T-helper 22 cell (primary cell): ENCODE measurements around the gene UBE2Q1.
A peak's percentile ranks its signal among the peaks of the same experiment; 100 is the strongest.

ENCODE experiments used
- DNase-seq: peaks from one replicate; pipeline ENCODE4 v3.0.0-alpha.2; 2020; ENCODE audit warnings: low read depth

UBE2Q1 gene

DNA sequence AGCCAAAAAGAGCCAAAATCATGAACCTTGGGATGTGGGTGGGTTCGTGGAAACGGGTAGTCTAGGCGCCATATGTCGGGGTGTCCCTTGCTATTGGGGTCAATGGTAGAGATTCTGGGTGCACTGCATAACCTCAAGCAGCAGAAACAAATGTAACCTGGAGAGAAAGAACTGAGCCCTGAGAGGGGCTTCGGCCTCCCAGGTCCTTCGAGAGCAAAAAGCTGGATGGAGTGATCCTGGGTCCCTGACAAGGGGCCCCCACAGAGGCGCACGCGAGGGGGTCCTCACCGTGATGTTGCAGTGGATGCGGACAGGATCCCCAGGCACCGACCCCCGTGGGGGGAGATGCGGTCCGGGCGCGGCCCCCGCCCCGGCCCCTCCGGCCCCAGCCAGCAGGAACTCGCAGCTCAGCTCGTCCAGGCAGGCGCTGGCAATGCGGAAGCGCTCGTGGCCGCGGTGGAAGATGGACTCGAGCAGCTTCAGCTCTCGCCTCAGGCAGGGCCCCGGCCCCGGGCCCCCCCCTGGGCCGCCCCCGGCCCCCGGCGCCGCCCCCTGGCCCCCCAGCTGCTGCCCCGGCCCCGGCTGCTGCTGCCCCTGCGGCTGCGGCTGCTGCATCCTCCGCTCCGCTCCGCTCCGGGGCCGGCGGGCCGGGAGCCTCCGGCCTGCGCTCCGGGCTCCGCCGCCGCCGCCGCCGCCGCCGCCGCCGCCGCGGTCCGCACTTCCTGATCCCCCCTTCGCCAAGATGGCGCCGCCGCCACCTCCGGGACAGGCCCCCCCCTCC, at the start of gene UBE2Q1:
TSS of gene UBE2Q1 (minus strand) at position 724 of the 781 bp plus-strand sequence. CDS start at position 615, 109 bp downstream.
- peak; percentile 24 for DNase-seq

DNA sequence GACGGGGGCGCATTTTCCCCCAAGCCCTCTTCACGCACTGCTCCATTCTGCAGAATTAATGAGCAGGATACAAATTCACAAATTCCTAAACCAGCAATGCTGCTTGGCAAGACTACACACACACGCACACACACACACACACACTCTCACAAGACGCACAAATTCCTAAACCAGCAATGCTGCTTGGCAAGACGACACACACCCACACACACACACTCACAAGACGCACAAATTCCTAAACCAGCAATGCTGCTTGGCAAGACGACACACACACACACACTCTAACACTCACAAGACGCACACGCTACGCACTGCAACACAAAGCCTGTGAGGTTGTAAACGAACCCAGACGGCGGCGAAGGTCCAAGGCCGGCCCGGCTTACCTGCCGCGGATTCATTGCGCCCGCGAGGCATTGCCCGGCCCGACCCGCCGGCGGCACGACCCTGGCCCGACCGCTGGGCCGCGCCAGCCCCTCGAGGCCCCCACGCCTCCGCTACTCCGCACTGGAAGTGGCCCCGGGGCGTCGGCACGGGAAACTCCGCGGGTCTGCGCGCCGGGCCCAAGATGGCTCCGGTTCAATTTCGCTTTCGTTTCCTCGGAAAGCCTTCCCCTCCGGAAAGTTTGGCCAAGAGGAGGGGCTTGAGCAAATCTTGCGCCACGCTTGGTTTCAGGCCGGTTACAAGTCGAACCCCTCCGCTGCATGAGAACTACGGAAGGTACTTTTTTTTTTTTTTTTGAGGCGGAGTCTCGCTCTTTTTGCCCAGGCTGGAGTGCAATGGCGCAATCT, 49.3 kb upstream of the UBE2Q1 start, which contains the start of gene ADAR:
TSS of gene ADAR (minus strand) at position 578 of the 788 bp plus-strand sequence. CDS start at position 398, 180 bp downstream.
- peak; percentile 86 for DNase-seq

DNA sequence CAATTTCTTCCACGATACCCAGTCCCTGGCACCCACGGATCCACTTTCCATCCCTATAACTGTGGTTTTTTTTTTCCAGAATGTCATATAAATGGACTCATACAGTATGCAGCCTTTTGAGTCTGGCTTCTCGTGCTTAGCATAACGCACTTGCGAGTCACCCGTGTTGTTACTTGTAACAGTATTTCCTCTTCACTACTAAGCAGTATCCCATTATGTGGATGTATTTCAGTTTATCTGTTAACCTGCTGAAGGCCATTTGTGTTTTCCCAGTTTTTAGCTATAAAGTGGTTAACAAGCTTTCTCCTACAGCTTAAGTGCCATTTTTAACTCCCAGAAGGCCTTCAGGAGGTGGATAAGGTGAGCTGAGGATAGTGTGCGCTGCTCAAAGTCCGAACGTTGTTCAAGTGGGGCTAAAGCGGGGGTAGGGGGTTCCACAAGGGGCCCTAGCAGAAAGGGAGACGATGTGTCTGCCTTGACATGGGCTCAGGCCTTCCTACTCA, 48.7 kb upstream of the UBE2Q1 start:
- no peak for DNase-seq

DNA sequence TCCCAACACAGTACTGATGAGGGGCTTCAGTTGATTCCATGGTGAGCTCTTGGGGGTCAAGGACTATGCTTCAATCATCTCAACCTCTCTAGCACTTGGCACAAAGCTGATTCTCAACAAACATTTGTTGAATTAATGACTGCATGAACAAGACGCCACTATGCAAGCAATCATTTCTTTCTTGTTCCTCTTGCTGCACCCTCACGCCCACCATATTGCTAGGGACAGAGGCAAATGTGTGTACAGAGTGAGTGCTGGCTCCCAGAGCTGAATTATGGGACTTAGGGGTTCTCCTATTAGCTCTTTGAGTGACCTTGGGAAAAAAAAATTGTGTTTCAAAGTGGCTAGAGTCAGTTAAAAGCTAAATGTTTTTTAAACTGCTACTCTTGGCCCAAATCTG, 47.1 kb upstream of the UBE2Q1 start:
- DNase-seq: no peak

DNA sequence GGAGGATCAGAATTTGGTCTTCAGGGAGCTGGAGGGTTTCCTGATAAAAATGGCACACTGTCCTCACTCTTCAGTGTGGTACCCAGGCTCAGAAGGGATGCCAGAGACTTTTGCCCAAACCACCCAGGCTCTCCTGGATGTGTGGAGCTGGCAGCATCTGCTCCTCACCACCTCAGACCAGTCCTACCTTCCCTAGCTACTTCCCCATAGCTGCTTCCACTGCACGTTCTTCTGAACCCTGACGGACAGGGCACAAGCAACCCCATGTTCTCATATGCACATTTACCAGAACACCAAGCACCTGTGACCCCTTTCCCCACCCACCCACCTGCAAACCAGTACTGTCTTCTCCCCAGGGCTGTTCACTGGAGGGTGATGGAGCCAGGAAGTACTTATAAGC, 44.9 kb upstream of the UBE2Q1 start:
- DNase-seq: no peak

DNA sequence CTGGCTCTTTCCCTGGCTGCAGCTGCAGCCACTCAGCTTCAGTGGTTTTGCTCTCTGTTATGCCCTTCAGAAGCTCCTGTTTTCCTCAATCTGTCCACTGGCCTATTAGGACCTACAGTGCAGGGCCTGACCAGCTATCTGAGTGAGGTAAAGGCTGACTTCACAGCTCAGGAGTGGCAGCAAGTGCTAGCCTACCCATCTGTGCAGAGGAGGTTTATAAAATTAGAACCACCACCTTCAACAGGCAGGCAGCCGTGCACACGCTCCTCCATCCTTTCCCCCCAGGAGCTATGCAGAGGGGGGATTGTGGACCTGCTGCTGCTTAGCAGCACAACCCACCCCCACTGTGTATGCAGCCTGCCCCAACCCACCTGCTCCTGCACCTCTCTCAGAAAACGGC, 41.2 kb upstream of the UBE2Q1 start:
- no peak for DNase-seq

DNA sequence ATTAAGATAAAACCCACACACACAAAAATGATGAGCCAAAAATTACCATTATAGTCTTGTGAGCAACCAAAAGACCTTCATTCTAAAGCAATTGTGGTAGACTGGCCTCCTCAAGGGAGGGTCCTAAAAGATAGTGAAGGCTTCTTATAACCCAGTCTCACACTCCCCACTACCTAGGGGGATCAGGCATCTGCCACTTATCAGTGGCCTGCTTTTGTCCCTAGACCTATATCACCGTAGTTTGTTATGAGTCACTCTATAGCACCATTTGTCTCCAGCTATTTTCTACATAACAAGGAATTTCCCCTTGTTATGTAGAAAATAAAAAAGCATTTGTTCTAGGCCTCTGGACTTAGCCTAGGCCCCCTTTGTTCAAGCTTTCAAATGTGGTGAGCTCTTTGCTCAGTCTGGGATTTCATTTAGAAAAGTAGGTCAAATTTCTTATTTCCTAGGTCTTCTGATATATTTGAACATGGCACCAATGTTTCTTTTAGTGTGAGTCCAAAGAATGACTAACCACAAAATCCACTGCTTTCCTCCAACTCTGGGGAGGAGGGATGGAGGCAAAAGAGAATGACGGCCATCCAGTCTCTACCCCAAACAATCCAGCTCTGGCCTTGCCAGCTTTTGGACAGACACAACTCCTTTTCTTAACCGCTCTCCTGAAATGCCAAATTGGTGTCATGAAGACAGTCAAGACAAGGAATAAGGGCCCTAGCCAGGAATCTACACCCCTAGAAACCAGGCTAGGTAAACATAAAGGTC, 40.6 kb upstream of the UBE2Q1 start:
- DNase-seq: no peak

DNA sequence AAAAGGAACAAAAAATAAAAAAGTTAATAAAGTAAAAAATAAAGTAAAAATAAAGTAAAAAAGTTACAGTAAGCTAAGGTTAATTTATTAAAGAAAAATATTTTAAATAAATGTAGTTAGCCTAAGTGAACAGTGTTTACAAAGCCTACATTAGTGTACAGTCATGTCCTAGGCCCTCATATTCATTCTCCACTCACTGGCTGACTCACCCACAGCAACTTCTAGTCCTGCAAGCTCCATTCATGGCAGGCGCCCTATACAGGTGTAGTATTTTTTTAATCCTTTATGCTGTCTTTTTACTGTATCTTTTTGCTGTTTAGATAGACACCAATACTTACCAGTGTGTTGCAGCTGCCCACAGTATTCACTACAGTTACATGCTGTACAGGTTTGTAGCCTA, 37.2 kb upstream of the UBE2Q1 start:
- DNase-seq: no peak

DNA sequence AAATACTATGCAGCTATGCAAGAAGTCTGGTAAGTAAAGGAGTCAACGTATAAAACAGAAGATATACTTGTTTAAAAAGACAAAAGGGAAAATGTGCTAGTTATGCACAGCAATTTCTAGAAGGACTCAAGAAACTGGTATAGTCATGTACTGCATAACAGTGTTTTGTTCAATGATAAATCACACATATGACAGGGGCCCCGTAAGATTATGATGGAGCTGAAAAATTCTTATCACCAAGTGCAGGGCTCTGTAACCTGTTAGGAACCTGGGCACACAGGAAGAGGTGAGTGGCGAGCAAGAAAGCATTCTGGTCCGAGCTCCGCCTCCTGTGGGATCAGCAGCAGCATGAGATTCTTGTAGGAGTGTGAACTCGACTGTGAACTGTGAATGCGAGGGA, 36.3 kb upstream of the UBE2Q1 start:
- DNase-seq: no peak

DNA sequence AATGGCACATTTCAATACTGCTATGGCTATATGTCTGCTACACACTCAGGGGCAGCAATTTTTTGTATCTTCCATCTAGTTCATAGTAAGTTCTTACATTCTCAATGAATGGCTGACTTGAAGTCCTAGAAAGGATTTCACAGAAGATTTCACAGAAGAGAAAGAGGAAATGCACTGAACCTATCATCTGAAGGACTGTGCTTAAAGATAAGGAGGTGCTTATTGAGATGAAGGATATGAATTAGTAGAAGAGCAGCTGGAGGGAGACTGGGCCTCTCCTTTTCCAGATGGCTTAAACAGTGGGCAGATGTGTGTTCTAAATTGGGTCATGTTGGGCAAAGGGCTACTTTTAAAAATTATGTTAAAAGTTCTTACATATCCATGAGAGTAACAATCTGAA, 34.9 kb upstream of the UBE2Q1 start:
- DNase-seq: no peak

DNA sequence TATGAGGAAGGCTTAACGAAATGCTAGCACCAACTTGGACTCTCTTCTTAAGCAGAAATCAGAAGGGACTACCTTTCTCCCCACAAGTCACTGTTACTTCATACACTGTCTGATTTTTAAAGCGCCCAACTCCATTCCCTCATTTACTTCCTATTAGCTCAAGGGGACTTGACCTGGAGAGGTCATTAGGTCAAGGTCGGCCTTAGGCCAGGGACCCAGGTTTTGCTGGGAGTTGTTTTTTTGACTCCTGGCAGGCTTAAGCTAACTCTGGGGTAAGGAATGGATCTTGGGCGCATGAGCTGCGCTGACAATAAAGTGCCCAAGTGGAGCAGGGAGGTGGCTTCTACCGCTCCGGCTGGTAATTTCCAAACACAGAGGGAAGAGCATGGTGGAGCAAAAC, 32.7 kb upstream of the UBE2Q1 start:
- DNase-seq: no peak

DNA sequence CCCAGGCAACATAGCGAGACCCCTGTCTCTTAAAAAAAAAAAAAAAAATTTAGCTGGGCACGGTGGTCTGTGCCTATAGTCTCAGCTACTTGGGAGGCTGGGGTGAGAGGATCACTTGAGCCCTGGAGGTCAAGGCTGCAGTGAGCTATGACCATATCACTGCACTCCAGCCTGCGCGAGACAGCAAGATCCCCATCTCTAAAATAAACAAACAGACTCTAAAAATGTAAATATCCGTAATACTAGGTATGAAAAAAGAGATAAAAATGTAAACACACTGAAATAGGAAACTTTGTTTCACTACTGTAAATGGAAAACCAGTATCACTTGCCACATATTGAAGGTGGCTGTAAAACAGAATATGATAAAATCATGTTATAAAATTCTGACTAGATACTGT, 32.3 kb upstream of the UBE2Q1 start:
- DNase-seq: no peak

DNA sequence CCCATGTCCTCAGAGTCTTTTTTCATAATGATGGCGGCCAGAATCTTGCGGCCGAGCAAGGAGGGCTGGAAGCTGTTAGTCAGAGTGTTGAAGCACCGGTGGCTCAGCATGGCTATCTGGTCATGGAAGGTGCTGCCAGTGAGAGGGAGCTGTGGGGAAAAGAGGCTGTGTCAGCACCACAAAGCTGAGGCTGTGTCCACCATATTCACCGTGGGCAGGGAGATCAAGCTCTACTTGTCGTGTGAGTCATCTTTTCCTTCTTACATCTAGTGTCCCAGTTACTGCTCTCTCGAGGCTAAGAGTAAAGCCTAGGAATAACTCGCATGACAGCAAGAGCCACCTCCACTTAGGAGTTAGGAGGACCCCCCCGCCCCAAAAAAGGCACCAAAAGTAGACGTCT, 31.3 kb upstream of the UBE2Q1 start:
- DNase-seq: no peak

DNA sequence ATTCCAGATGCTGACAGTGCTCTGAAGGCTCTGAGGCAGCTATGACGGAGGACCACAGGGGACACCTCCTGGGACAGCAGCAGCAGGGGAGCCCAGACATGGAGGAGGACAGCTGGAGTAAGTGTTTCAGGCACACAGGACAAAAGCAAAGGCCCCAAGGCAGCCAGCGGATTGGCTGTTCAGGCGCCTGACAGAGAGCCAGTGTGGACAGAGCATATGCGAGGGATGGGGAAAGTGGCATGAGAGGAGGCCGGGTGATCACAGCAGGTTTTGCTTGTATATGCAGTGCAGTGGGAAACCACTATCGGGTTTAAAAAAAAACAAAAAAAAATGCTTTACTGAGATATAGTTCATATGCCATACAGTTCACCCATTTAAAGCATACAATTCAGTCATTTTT, 28.2 kb upstream of the UBE2Q1 start:
- no peak for DNase-seq

DNA sequence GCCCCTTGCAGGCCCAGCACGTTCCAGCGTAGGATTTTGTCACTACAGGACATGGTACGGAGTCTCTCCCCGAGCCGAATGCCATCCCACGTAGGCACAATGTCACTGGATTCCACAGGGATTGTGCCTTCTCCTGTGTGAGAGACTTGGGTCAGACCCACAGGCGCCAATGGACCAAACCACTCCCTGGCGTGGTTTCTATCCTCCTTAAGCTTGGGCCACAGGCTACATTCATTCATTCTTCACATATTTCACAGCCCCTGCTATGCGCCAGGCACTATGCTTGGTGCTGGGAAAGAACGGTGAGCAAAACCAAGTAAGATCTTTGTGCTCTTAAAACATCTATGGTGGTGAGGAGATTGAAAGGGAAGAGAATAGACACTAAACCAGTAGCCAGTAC, 27.8 kb upstream of the UBE2Q1 start:
- DNase-seq: no peak

DNA sequence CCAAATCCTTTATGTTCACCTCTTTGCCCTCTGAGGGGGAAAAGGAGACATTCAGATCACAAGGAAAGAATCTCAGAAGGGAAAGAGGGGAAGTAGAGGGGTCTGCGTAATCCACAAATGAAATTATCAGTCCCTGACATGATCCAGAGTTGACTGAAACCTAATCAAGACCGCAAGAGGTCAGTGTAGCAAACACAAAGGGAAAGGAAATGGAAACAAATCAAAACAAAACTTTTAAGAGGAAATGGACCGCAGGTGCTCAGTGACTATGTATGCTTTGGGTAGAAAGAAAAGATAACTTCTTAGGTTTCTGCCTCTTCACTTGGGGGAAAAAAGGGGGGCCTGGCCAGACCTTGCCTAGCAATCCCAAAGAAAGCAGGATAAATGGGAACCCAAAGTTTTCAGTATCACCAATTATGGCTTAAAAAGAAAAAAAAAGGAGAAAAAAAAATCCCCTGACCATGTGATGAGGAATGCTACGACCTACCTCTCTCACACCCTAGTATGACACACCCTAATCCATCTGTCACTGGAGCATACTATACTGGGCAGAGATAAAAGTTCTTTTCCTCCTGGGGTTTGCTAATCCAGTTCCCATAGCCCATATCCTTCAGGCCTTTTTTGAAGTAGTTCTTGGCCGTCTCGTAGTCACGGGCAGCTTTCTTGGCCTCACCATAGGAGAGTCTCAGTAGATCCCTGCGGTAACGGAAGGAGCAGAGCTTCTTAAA, 26.0 kb upstream of the UBE2Q1 start:
- no peak for DNase-seq

DNA sequence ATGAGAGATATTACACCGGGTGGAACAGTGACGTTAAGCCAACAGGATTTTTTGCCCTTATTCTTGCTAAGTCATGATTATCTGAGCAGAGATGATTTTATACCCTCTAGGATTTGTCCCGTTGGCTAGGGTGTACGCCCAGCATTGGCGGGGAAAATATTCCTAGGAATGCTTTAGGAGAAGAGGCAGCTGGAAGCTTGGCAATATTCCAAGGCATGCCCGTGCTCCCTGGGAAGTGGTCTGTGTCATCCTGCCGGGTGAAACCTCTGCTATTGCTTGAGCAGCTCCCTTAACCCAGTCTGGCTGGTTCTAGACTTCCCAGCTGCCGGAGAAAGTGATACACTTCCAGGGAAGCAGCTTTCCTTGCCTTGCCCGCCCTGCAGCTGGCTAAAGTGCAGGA, 25.3 kb upstream of the UBE2Q1 start:
- DNase-seq: no peak

DNA sequence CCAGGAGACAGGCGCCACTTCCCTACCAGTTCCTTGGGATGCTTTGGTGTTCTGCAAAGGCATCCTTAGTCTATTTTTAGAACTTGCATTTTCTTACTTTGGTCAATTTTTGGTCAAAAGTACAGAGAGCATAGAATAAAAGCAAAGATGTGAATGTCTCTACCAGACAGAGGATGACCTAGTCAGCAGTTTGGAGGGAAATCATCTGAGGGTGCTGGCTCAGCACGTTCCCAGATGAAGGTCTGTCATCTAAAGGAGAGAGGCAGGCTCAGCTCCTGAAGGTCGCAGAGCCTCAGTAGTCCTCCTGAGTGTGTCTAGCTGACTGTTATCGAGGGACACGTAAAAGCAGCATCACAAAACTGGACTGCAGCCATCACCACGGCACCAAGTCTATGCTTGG, 24.4 kb upstream of the UBE2Q1 start:
- no peak for DNase-seq

DNA sequence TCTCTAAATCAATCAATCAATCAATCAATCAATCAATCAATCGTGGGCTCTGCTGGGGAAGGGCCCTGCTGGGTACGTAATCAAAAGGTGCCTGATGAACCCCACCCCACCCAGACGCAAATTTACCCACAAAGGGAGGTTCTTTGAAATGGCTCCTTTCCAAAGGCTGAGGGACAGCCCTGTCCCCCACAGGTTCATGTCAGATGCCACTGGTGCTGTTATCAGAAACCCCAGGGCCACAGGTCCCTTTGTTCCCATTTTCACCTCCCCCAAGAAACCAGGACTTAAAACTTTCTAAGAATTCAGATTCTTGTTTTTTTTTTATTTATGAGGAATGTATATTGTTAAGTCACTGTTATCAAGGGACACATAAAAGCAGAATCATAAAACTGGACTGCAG, 23.3 kb upstream of the UBE2Q1 start:
- no peak for DNase-seq

DNA sequence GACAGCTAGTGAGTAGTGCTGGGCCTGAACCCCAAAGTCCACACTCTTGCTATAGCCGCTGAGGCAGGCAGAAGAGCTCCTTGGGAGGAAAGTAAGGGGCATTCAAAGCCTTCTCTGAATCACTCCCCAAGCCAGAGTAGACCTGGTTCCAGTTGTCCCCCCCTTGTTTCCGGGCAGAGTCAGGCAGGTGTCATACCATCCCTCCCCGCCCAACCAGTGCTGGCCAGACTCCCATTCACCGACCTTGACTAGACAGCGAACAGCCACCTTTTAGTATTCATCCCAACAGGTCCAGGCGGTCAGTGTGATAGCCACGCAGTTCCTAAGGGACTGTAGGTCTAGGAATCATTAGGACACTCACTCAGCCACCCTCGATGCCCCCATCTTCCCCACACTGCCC, 20.9 kb upstream of the UBE2Q1 start:
- DNase-seq: no peak

DNA sequence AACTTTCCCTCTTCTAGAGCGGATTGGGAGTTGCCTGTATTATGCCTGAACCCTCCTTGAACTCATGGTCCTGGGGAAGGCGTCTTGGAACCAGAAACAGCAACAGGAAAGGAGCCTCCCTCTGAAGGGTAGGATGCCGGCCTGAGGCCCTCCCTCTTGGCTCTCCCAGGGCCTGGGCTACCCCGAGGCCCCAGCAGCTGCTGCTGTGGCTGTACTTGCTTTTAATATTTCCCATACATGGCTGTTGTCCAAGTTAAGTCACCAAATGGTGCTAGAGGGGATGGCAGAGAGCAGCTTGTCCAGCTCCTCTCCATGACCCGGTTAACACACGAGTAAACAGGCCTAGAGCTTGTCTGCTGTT, 19.6 kb upstream of the UBE2Q1 start:
- no peak for DNase-seq
